RWPE1 (cell line): ENCODE results near the gene PABPN1L.

Experiments used
- CTCF ChIA-PET: fragments of 350-600 bp; sonication (Branson Sonifier 250); formaldehyde crosslinking; extraction: SDS; loops from one replicate; lab custom pipeline; 2021; lab: Yijun Ruan, JAX
- POLR2A ChIA-PET: fragments of 400-600 bp; formaldehyde crosslinking; extraction: SDS; loops from one replicate; lab custom pipeline; 2020; ENCODE audit warnings: antibody characterized with exemption; ENCODE audit not compliant: low non-redundant PET; lab: Yijun Ruan, JAX
- DNase-seq: peaks from one replicate; pipeline ENCODE4 v3.0.0; 2012; ENCODE audit warnings: low spot score
- H3K27ac ChIP-seq: fragments of 450-650 bp; 2 replicates; pipeline ENCODE4 v1.5.1; 2017
- TF ChIP-seq, protein P1 (sequence below): fragments of 450-650 bp; conservative IDR thresholded peaks from 2 replicates; pipeline ENCODE4 v1.5.1; 2017; ENCODE audit warnings: low read depth, mild to moderate bottlenecking

PABPN1L gene

DNA sequence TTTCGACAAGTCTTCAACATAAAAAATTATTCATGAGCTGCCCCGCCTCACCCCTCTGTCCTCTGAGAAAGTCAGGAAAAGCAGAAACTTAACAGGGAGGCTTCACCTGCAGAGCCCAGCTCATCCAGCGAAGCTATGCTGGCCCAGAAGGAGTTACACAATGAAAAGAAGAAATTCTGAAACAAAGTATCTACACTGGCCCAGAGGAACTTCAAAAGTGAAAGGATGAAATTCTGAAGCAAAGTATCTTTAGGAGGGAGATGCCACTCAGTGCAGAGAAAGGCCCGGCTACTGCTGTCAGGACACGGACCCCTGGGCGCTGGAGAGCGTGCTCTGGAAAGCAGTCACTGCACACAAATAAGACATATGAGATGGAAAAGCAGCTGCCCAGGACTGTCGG lies 11.3 kb downstream of the PABPN1L start:
- ChIA-PET POLR2A (interaction anchor here (0.7 kb wide), 1 partner anchor 60 kb away, joined by 3 read pairs; no protein-coding TSS in a partner anchor), CTCF (no interaction called here)
- no peak for DNase-seq
- H3K27ac ChIP-seq, result peak overlapping the region; percentile 74
- TF ChIP-seq, protein P1, sequence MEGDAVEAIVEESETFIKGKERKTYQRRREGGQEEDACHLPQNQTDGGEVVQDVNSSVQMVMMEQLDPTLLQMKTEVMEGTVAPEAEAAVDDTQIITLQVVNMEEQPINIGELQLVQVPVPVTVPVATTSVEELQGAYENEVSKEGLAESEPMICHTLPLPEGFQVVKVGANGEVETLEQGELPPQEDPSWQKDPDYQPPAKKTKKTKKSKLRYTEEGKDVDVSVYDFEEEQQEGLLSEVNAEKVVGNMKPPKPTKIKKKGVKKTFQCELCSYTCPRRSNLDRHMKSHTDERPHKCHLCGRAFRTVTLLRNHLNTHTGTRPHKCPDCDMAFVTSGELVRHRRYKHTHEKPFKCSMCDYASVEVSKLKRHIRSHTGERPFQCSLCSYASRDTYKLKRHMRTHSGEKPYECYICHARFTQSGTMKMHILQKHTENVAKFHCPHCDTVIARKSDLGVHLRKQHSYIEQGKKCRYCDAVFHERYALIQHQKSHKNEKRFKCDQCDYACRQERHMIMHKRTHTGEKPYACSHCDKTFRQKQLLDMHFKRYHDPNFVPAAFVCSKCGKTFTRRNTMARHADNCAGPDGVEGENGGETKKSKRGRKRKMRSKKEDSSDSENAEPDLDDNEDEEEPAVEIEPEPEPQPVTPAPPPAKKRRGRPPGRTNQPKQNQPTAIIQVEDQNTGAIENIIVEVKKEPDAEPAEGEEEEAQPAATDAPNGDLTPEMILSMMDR, result no peak

DNA sequence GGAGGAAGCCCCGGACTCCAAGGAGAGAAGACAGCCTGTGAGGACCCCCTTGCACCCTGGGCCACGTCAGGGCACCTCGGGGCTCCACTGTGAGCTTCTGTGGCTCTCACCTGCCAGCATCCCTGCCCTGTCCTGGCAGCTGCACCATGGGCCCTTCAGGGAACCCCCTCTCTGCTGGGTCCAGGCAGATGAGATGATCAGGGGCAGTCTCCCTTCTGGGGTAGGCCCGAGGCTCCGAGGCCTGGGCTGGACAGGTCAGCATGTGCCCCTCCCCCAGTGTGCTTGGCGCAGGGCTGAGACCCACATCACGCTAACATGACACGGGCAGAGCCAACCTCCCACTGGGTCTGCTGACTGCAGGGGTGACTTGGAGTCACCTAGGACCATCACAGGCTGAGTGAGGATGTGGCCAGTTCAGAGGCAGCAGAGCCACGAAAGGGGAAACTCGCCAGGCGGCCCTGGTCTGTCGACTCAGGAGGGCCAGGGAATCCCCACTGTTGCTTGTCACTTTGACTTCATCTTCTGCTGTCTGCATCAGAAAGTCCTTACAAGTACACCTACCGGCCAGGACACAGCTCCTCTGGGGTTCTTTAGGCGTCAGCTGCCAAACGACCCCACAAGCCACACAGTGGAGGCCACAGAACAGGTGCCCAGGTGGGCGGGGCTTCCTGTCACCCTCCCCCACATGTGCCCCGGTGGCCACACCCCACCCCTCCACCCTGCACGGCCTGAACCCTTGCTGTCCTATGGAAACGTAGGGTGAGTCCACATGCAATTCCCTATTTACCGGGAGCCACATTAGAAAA lies 12.0 kb downstream of the PABPN1L start:
- peak overlapping the region; percentile 74 for H3K27ac ChIP-seq
- TF ChIP-seq, protein P1, result no peak
- no peak for DNase-seq
- ChIA-PET CTCF (interaction anchor here (0.8 kb wide), 1 partner anchor 69 kb away, joined by 3 read pairs; the partner anchor contains the start of gene PIEZO1), POLR2A (interaction anchor here (0.7 kb wide), 1 partner anchor 60 kb away, joined by 3 read pairs; no protein-coding TSS in a partner anchor)

DNA sequence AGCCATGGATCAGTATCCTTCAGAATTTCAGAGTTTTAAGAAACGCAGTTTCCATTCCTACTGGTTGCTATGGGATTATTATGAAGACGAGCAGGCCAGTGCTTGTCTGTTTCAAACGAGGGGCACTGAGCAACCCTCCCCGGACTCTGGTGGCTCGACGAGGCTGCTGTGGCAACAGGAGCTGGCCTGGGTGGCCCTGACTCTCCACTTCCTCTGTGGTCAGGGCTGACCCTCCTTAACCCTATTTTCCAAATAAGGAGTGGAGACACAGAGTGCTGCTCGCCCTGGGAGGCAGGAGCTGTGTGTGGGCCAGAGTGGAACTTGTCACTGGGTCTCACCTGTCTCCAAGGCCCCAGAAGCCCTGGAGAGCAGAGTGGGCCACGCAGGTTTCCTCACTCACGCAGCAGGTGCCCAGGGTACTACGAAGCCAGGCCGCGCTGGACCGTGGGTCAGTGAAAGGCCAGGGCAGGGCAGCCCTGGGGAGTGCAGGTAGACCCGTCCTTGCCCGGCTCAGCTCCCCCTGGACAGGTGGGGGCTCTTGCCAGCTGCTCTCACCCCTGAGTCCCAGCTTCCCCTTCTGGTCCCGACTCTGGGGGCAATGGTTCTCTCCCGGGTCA lies 13.0 kb downstream of the PABPN1L start:
- POLR2A ChIA-PET, result no interaction called here
- TF ChIP-seq, protein P1, result no peak
- no peak for DNase-seq
- H3K27ac ChIP-seq, result peak overlapping the region; percentile 74
- CTCF ChIA-PET, result interaction anchor here (0.8 kb wide), 1 partner anchor 68 kb away, joined by 3 read pairs; the partner anchor contains the start of gene PIEZO1

DNA sequence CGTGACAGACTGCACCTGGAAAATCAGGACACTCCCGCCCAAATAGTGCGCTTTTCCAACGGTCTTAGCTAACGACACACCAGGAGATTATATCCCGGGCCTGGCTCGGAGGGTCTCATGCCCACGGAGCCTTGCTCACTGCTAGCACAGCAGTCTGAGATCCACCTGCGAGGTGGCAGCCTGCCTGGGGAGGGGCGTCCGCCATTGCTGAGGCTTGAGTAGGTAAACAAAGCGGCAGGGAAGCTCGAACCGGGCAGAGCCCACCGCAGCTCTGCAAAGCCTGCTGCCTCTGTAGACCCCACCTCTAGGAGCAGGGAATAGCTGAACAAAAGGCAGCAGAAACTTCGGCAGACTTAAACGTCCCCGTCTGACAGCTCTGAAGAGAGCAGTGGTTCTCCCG lies 14.8 kb downstream of the PABPN1L start:
- H3K27ac ChIP-seq, result no peak overlapping the region
- CTCF ChIA-PET, result interaction anchor here (0.6 kb wide), 1 partner anchor 41 kb away, joined by 4 read pairs; no protein-coding TSS in a partner anchor
- POLR2A ChIA-PET, result no interaction called here
- DNase-seq, result no peak
- TF ChIP-seq, protein P1, result no peak

DNA sequence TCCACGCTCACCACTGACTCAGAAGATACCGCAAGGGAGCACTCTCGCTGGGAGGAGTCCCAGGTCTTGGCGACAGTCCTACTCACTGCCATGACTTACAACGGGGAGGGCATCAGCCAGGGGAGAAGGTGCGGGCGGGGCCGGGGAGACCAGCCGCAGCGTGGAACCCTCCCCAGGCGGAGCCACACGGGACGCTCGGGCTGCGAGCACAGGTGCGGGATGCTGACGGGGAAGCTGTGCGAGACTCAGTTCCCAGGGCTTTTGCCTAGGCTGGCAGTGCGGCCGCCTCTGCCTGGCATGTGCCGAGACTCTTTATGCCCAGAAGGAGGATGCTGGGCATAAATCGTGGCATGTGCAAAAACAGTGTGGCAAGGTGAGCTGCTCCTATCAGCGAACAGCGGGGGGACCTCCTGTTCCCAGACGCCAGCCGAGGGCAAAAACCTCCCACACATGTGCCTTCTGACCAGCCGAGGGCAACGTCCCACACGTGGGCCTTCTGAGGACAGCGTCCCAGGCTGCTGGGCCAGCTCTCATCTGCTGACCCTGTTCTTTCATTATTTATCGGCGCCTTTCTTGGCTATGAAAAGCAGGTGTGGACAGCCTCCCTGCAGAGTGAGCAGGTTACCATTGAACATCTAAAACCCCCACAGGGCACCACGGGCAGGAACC lies 15.8 kb downstream of the PABPN1L start:
- DNase-seq, result no peak
- CTCF ChIA-PET, result interaction anchor here (0.6 kb wide), 2 partner anchors 79 to 236 kb away, joined by 3 to 4 read pairs; no protein-coding TSS in a partner anchor
- TF ChIP-seq, protein P1, result no peak
- POLR2A ChIA-PET, result no interaction called here
- no peak overlapping the region for H3K27ac ChIP-seq

DNA sequence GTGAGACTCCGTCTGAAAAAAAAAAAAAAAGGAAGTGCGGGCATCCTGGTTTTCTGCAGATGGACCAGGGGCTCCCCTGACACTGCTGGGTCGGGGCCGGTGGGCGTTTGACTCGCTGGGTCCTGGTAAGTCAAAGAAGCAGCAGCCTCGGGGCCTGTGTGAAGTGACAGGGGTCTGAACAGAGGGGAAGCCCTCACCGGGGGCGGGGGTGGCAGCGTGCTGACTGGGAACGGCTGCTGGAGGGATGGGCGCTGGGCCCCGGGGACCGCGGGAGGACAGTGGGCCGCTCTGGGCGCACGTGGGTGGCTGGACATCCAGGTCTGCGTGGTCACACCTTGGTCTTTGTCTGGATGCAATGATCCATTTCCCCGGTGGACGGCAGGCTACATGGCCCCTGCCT lies 17.9 kb downstream of the PABPN1L start:
- H3K27ac ChIP-seq, result no peak overlapping the region; the same call in 1 of the 2 replicates
- DNase-seq, result no peak
- CTCF ChIA-PET, result no interaction called here
- TF ChIP-seq, protein P1, result no peak
- POLR2A ChIA-PET, result no interaction called here
